ENCODE data around the gene LGALSL.

GRCh38 chr2:64439194-64439593, 14.8 kb upstream of the LGALSL start:
- TF ChIP-seq, protein P1, sequence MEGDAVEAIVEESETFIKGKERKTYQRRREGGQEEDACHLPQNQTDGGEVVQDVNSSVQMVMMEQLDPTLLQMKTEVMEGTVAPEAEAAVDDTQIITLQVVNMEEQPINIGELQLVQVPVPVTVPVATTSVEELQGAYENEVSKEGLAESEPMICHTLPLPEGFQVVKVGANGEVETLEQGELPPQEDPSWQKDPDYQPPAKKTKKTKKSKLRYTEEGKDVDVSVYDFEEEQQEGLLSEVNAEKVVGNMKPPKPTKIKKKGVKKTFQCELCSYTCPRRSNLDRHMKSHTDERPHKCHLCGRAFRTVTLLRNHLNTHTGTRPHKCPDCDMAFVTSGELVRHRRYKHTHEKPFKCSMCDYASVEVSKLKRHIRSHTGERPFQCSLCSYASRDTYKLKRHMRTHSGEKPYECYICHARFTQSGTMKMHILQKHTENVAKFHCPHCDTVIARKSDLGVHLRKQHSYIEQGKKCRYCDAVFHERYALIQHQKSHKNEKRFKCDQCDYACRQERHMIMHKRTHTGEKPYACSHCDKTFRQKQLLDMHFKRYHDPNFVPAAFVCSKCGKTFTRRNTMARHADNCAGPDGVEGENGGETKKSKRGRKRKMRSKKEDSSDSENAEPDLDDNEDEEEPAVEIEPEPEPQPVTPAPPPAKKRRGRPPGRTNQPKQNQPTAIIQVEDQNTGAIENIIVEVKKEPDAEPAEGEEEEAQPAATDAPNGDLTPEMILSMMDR (conservative IDR thresholded peaks at IDR 0.05): no peak
- no peak for TF ChIP-seq ZFX (IDR thresholded peaks at IDR 0.05)

Data from C4-2B (cell line).